Measurements from ENCODE around the gene BMAL2.

DNA sequence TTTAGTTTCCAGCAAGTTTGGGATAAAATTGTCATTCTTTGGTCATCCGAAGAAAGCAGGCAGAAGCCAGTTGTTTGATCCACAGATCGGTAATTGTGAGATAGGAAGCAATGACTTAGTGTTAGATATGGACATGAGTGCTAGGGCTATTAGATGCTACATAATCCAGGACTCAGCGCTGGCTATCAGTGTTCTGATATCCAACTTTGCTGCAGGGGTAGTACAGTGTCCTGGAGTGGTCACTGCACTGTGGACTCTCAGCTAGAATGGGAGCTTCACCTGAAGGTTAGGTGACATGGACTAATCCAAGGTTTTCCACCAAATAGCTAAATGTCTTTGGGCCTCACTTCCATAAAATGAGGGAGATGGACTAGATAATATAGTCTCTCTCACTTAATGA lies 48.6 kb upstream of the BMAL2 start:
- TF ChIP-seq, protein P1, sequence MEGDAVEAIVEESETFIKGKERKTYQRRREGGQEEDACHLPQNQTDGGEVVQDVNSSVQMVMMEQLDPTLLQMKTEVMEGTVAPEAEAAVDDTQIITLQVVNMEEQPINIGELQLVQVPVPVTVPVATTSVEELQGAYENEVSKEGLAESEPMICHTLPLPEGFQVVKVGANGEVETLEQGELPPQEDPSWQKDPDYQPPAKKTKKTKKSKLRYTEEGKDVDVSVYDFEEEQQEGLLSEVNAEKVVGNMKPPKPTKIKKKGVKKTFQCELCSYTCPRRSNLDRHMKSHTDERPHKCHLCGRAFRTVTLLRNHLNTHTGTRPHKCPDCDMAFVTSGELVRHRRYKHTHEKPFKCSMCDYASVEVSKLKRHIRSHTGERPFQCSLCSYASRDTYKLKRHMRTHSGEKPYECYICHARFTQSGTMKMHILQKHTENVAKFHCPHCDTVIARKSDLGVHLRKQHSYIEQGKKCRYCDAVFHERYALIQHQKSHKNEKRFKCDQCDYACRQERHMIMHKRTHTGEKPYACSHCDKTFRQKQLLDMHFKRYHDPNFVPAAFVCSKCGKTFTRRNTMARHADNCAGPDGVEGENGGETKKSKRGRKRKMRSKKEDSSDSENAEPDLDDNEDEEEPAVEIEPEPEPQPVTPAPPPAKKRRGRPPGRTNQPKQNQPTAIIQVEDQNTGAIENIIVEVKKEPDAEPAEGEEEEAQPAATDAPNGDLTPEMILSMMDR (IDR thresholded peaks at IDR 0.05; ENCODE audit: low read length): no peak
- TF ChIP-seq EZH2 (optimal IDR thresholded peaks at IDR 0.05; ENCODE audit: low read depth, low read length): no peak

Measured in MM.1S (cell line).